ENCODE measurements around the gene CCDC12.

The CCDC12 gene

GRCh38 chr3:46899151-46900006 lies 77.2 kb downstream of the CCDC12 start:
- TF ChIP-seq, protein P1, sequence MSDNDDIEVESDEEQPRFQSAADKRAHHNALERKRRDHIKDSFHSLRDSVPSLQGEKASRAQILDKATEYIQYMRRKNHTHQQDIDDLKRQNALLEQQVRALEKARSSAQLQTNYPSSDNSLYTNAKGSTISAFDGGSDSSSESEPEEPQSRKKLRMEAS (IDR thresholded peaks at IDR 0.05; ENCODE audit: low read depth, low read length) = no peak
- TF ChIP-seq POLR2A (IDR thresholded peaks at IDR 0.05; ENCODE audit: extremely low read depth, insufficient read length) (no peak), CTCF (IDR thresholded peaks at IDR 0.05; ENCODE audit: low read depth, low read length) (no peak), MYC (IDR thresholded peaks at IDR 0.05; ENCODE audit: low read depth, low read length) (no peak)
- DNase-seq (ENCODE audit: low read depth) = no peak
- H3K4me3 ChIP-seq (ENCODE audit: low read depth, low read length) = no peak overlapping the region

DNA sequence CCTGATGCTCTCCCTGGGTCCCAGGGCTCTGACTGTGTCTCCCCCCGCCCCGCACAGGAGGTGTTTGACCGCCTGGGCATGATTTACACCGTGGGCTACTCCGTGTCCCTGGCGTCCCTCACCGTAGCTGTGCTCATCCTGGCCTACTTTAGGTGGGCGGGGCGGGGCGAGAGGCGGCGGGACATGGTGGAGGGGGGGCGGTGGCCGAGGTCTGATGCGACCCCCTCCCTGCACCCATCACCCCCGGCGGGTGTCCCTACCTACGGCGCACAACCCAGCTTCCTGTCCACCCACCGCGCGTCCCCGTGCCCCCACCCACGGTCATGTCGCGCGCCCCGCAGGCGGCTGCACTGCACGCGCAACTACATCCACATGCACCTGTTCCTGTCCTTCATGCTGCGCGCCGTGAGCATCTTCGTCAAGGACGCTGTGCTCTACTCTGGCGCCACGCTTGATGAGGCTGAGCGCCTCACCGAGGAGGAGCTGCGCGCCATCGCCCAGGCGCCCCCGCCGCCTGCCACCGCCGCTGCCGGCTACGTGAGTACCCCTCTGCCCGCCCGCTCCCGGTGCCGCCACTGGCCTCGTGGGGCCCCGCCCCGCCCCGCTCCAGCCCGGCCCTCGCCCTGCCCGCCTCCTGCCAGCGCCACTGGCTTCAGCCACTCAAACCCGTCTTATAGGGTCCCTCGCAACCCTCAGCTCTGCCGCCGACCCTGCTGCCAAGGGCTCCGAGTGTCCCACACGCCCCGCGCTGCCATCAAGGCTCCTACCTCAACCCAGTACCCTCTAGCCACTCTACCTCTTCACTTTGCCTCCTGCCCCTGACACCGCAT lies 78.0 kb downstream of the CCDC12 start:
- no peak for DNase-seq (ENCODE audit: low read depth)
- H3K4me3 ChIP-seq (ENCODE audit: low read depth, low read length) = no peak overlapping the region
- TF ChIP-seq, protein P1 (IDR thresholded peaks at IDR 0.05; ENCODE audit: low read depth, low read length) = no peak
- TF ChIP-seq CTCF (IDR thresholded peaks at IDR 0.05; ENCODE audit: low read depth, low read length) = no peak
- TF ChIP-seq POLR2A (IDR thresholded peaks at IDR 0.05; ENCODE audit: extremely low read depth, insufficient read length) = no peak
- TF ChIP-seq MYC (IDR thresholded peaks at IDR 0.05; ENCODE audit: low read depth, low read length) = no peak

DNA sequence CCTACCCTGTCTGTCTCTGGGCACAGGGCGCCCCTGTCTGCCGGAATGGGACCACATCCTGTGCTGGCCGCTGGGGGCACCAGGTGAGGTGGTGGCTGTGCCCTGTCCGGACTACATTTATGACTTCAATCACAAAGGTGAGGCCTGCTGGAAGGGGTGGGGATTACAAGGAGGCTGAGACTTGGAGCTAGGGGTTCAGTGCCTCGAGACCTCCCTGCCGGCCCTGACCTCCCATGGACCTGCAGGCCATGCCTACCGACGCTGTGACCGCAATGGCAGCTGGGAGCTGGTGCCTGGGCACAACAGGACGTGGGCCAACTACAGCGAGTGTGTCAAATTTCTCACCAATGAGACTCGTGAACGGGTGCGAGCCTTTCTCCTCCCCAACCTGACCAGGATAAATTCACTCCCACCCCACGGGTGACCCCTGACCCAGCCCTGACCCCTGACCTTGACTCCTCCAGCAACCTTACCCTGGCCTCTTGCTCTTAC lies 78.7 kb downstream of the CCDC12 start:
- DNase-seq (ENCODE audit: low read depth) = no peak
- no peak overlapping the region for H3K4me3 ChIP-seq (ENCODE audit: low read depth, low read length)

GRCh38 chr3:46897031-46897430 lies 79.5 kb downstream of the CCDC12 start:
- no peak for DNase-seq (ENCODE audit: low read depth)
- TF ChIP-seq MYC (IDR thresholded peaks at IDR 0.05; ENCODE audit: low read depth, low read length) (no peak), CTCF (IDR thresholded peaks at IDR 0.05; ENCODE audit: low read depth, low read length) (no peak), POLR2A (IDR thresholded peaks at IDR 0.05; ENCODE audit: extremely low read depth, insufficient read length) (no peak)
- TF ChIP-seq, protein P1 (IDR thresholded peaks at IDR 0.05; ENCODE audit: low read depth, low read length) = no peak
- no peak overlapping the region for H3K4me3 ChIP-seq (ENCODE audit: low read depth, low read length)

More for the DNA sequence above, 78.7 kb downstream of the CCDC12 start:
- TF ChIP-seq, protein P1 (IDR thresholded peaks at IDR 0.05; ENCODE audit: low read depth, low read length) = no peak

DNA sequence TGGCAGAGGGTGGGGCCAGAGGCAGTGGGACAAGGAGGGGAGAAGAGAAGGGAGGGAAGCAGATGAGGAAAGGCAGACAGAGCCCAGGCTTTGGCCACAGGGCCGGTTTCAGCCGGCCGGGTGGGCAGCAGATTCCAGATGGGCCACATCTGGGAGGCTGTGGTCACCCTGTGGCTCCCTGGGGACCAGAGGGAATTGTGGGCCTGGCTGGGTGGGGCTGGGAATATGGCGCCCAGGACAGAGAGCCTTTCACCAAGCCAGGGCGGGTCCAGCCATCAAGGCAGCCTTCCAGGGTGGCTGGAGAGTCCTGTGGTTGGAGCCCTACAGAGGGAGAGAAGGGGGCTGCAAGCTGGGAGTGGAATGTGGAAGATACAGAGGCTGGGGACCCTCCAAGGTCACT lies 80.2 kb downstream of the CCDC12 start:
- no peak for DNase-seq (ENCODE audit: low read depth)
- TF ChIP-seq MYC (IDR thresholded peaks at IDR 0.05; ENCODE audit: low read depth, low read length) (no peak), POLR2A (IDR thresholded peaks at IDR 0.05; ENCODE audit: extremely low read depth, insufficient read length) (no peak), CTCF (IDR thresholded peaks at IDR 0.05; ENCODE audit: low read depth, low read length) (no peak)
- TF ChIP-seq, protein P1 (IDR thresholded peaks at IDR 0.05; ENCODE audit: low read depth, low read length) = no peak
- no peak overlapping the region for H3K4me3 ChIP-seq (ENCODE audit: low read depth, low read length)
